ENCODE results near the gene IGFBP5. TPM values are rescaled to one million over a fixed set of nuclear protein-coding genes. Genes with fewer than 3 reads are reported as not detected.

Gene IGFBP5
- total RNA-seq, 1 donor from 2014 or later, result 150 TPM

- Histone ChIP-seq H3K27ac (peak overlapping the region; percentile 92), H3K27me3 (peaks cover 11% of the 10 kb centered on the region), H4K20me1 (ENCODE audit: low read depth) (peaks cover 50% of the 10 kb centered on the region), H2AFZ (replicated peaks) (no peak overlapping the region), H3K4me3 (peak overlapping the region; percentile 100), H3K4me1 (peaks cover 14% of the 10 kb centered on the region), H3K9me3 (ENCODE audit: low read depth) (no peaks in the 10 kb centered on the region), H3K9ac (peak overlapping the region; percentile 83), H3F3A (ENCODE audit: low read depth) (peaks cover 33% of the 10 kb centered on the region), H3K4me2 (peak overlapping the region; percentile 95), H3K79me2 (ENCODE audit: low read depth) (peaks cover 52% of the 10 kb centered on the region), H3K36me3 (no peaks in the 10 kb centered on the region)
- no peaks in the 10 kb centered on the region for H3K9me3 Mint-ChIP-seq
- no peak for TF ChIP-seq EZH2 (IDR thresholded peaks at IDR 0.05)
- TF ChIP-seq, protein P1, sequence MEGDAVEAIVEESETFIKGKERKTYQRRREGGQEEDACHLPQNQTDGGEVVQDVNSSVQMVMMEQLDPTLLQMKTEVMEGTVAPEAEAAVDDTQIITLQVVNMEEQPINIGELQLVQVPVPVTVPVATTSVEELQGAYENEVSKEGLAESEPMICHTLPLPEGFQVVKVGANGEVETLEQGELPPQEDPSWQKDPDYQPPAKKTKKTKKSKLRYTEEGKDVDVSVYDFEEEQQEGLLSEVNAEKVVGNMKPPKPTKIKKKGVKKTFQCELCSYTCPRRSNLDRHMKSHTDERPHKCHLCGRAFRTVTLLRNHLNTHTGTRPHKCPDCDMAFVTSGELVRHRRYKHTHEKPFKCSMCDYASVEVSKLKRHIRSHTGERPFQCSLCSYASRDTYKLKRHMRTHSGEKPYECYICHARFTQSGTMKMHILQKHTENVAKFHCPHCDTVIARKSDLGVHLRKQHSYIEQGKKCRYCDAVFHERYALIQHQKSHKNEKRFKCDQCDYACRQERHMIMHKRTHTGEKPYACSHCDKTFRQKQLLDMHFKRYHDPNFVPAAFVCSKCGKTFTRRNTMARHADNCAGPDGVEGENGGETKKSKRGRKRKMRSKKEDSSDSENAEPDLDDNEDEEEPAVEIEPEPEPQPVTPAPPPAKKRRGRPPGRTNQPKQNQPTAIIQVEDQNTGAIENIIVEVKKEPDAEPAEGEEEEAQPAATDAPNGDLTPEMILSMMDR (IDR thresholded peaks at IDR 0.05), result no peak
- no peak for TF ChIP-seq EZH2phosphoT487 (IDR thresholded peaks at IDR 0.05)
- DNase-seq (ENCODE audit: low spot score), result no peak
- H3K27ac Mint-ChIP-seq, result peak overlapping the region; percentile 99
- H3K4me1 Mint-ChIP-seq, result peaks cover 42% of the 10 kb centered on the region
- H3K36me3 Mint-ChIP-seq, result peaks cover 14% of the 10 kb centered on the region
- peaks cover 12% of the 10 kb centered on the region for H3K27me3 Mint-ChIP-seq (ENCODE audit: insufficient read depth, low read depth)
- peak overlapping the region; percentile 100 for H3K4me3 Mint-ChIP-seq
Observed at GRCh38 chr2:216633616-216634369, 61.6 kb downstream of the IGFBP5 start.

- Histone ChIP-seq H3F3A (ENCODE audit: low read depth) (peaks cover 33% of the 10 kb centered on the region), H3K79me2 (ENCODE audit: low read depth) (peaks cover 45% of the 10 kb centered on the region), H3K36me3 (no peaks in the 10 kb centered on the region), H3K9ac (peak within 1 kb of the TSS; percentile 83), H3K4me3 (peak within 1 kb of the TSS; percentile 100), H3K4me2 (peak within 1 kb of the TSS; percentile 95), H2AFZ (replicated peaks) (peak within 1 kb of the TSS; percentile 38), H3K4me1 (peaks cover 14% of the 10 kb centered on the region), H3K9me3 (ENCODE audit: low read depth) (no peaks in the 10 kb centered on the region), H3K27me3 (peaks cover 11% of the 10 kb centered on the region), H3K27ac (peak within 1 kb of the TSS; percentile 92), H4K20me1 (ENCODE audit: low read depth) (peaks cover 43% of the 10 kb centered on the region)
- TF ChIP-seq EZH2phosphoT487 (IDR thresholded peaks at IDR 0.05) (no peak), EZH2 (IDR thresholded peaks at IDR 0.05) (no peak)
- TF ChIP-seq, protein P1 (IDR thresholded peaks at IDR 0.05), result peak; percentile 13
- Mint-ChIP-seq H3K4me1 (peaks cover 42% of the 10 kb centered on the region), H3K27me3 (ENCODE audit: insufficient read depth, low read depth) (peaks cover 12% of the 10 kb centered on the region), H3K36me3 (peaks cover 14% of the 10 kb centered on the region), H3K27ac (peak within 1 kb of the TSS; percentile 100), H3K4me3 (peak within 1 kb of the TSS; percentile 100), H3K9me3 (no peaks in the 10 kb centered on the region)
- peak; percentile 95 for DNase-seq (ENCODE audit: low spot score)
Observed at GRCh38 chr2:216632952-216633615, 62.3 kb downstream of the IGFBP5 start, which contains the start of gene IGFBP2. IGFBP2 (plus strand) TSS chr2:216633420; CDS start chr2:216633524, 104 bp downstream.

DNA sequence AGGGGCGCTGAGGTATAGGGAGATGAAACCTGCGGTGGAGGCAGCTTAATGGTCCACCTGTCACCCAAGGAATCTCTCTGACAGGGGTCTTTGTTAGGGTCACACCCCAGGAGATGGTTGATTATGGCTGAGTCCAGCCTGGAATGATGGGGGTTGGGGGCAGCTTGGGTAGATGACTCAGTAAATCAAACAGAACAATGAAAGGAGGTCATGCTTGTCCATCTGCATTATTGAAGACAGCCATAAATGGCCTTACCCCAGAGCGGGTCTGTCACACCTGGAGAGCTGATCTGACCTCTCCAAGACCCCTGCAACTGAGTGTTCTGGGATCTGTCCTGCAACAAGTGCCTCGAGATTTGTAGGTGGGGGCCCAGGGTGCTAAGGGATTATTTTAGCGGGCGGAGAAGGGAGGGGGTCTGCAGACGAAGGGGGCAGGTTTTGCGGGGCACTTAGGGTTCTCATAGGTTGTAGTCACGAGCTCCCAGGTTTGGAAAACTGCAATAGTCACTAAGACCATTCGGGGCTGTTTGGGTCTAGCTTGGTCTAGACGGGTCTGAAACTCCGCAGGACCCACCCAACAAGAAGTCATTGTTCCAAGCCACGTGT is 62.9 kb downstream of the IGFBP5 start:
- Histone ChIP-seq H3K4me2 (peak overlapping the region; percentile 77), H2AFZ (replicated peaks) (peak overlapping the region; percentile 38), H3K9ac (no peak overlapping the region), H3K36me3 (no peaks in the 10 kb centered on the region), H3K27ac (no peak overlapping the region), H4K20me1 (ENCODE audit: low read depth) (peaks cover 37% of the 10 kb centered on the region), H3K9me3 (ENCODE audit: low read depth) (no peaks in the 10 kb centered on the region), H3K4me3 (peak overlapping the region; percentile 53), H3K4me1 (peaks cover 14% of the 10 kb centered on the region), H3K79me2 (ENCODE audit: low read depth) (peaks cover 39% of the 10 kb centered on the region), H3K27me3 (peaks cover 11% of the 10 kb centered on the region), H3F3A (ENCODE audit: low read depth) (peaks cover 33% of the 10 kb centered on the region)
- Mint-ChIP-seq H3K4me3 (peak overlapping the region; percentile 97), H3K27me3 (ENCODE audit: insufficient read depth, low read depth) (peaks cover 12% of the 10 kb centered on the region), H3K9me3 (no peaks in the 10 kb centered on the region), H3K4me1 (peaks cover 40% of the 10 kb centered on the region), H3K36me3 (peaks cover 11% of the 10 kb centered on the region), H3K27ac (peak overlapping the region; percentile 100)
- TF ChIP-seq EZH2phosphoT487 (IDR thresholded peaks at IDR 0.05) (no peak), EZH2 (IDR thresholded peaks at IDR 0.05) (no peak)
- DNase-seq (ENCODE audit: low spot score), result peak; percentile 16
